Panc1 (cell line): ENCODE results near the gene ANKRD34C. TPM values are rescaled to one million over a fixed set of nuclear protein-coding genes. Genes with fewer than 3 reads are reported as not detected.

ENCODE experiments used
- ATAC-seq: fragments of 200-7000 bp; cut with Tn5 transposase; 2 replicates; pipeline ENCODE4 v1.9.1; 2020; ENCODE audit warnings: mild to moderate bottlenecking, moderate library complexity
- BruUV-seq: library from RNA; stranded (reverse); fragments of 400-500 nt; replicated peaks from 2 replicates; lab custom pipeline; 2021; lab: Mats Ljungman, UMichigan
- CTCF ChIA-PET: fragments of 300-600 bp; sonication (Branson Sonifier 250); formaldehyde crosslinking; loops from one replicate; lab custom pipeline; 2022; ENCODE audit warnings: antibody characterized with exemption; lab: Charles Lee
- POLR2A ChIA-PET: fragments of 300-600 bp; sonication (Branson Sonifier 250); formaldehyde crosslinking; loops from one replicate; lab custom pipeline; 2022; ENCODE audit warnings: antibody characterized with exemption; lab: Charles Lee
- DNase-seq: peaks from one replicate; pipeline ENCODE4 v3.0.0-alpha.2; 2010; ENCODE audit warnings: low read depth, low spot score
- H3K27ac ChIP-seq: 2 replicates; pipeline ENCODE4 v1.5.1; 2011; ENCODE audit warnings: mild to moderate bottlenecking, low read length, inconsistent platforms
- H3K27me3 ChIP-seq: fragments of 200-500 bp; sonication (Bioruptor generic); 2 replicates; pipeline ENCODE4 v1.6.0; 2014; ENCODE audit warnings: low read length, inconsistent platforms; ENCODE audit not compliant: control insufficient read depth, insufficient read depth
- H3K36me3 ChIP-seq: fragments of 200-500 bp; sonication (Bioruptor generic); 2 replicates; pipeline ENCODE4 v1.5.1; 2014; ENCODE audit warnings: inconsistent platforms, mild to moderate bottlenecking, low read length, moderate library complexity; ENCODE audit not compliant: control insufficient read depth, insufficient read depth
- H3K4me1 ChIP-seq: 2 replicates; pipeline ENCODE4 v1.5.1; 2011; ENCODE audit warnings: inconsistent platforms, mild to moderate bottlenecking, low read length, moderate library complexity; ENCODE audit not compliant: control insufficient read depth, insufficient read depth
- H3K4me3 ChIP-seq, 2 experiments: 2 replicates each; pipeline ENCODE4 v1.5.1; 2011 to 2012; ENCODE audit warnings: low read depth in 2 of 2, low read length in 2 of 2, mild to moderate bottlenecking in 2 of 2, inconsistent platforms in 1 of 2, moderate library complexity in 1 of 2
- H3K9me3 ChIP-seq: fragments of 200-500 bp; sonication (Bioruptor generic); 2 replicates; pipeline ENCODE4 v1.5.1; 2014; ENCODE audit warnings: low read depth, mild to moderate bottlenecking, inconsistent platforms, low read length, moderate library complexity; ENCODE audit not compliant: control insufficient read depth, insufficient read depth
- POLR2AphosphoS5 ChIP-seq: IDR thresholded peaks from 2 replicates; pipeline ENCODE4 v1.6.1; 2012; ENCODE audit warnings: mild to moderate bottlenecking, low read depth, low read length, moderate library complexity
- SIN3A ChIP-seq: IDR thresholded peaks from 2 replicates; pipeline ENCODE4 v1.6.1; 2012; ENCODE audit warnings: low read depth, mild to moderate bottlenecking, low read length, moderate library complexity, borderline replicate concordance; ENCODE audit not compliant: insufficient read depth
- TCF7L2 ChIP-seq: IDR thresholded peaks from 2 replicates; pipeline ENCODE4 v1.6.1; 2011; ENCODE audit warnings: mild to moderate bottlenecking, low read depth, low read length, inconsistent platforms
- in situ Hi-C: cut with HindIII; loops from 2 replicates; pipeline ENCODE4 v1.10.0; 2016; ENCODE audit warnings: low sequenced_read_pairs, low pct_unique_long_range_greater_than_20kb
- intact Hi-C: fragments of 100-400 bp; cut with micrococcal nuclease; formaldehyde crosslinking; loops from one replicate; pipeline ENCODE4 v1.10.0; 2022; ENCODE audit not compliant: unreplicated experiment
- total RNA-seq: library from RNA; stranded (reverse); gene quantifications from one replicate; pipeline ENCODE4 v1.2.1, GENCODE V29; 2021; ENCODE audit not compliant: unreplicated experiment
- TF ChIP-seq, protein P1 (sequence below), 2 experiments: IDR thresholded peaks; 2 replicates each; pipeline ENCODE4 v1.6.1; 2011 to 2012; ENCODE audit warnings: low read depth in 2 of 2, control low read depth in 1 of 2, low read length in 1 of 2, mild to moderate bottlenecking in 1 of 2, moderate library complexity in 1 of 2; ENCODE audit not compliant: insufficient read depth in 1 of 2
- TF ChIP-seq, protein P2 (sequence below): fragments of 450-650 bp; IDR thresholded peaks from 2 replicates; pipeline ENCODE4 v1.5.1; 2017; ENCODE audit warnings: mild to moderate bottlenecking

Gene ANKRD34C
- total RNA-seq, 1 experiment from 2014 or later, result not detected

DNA sequence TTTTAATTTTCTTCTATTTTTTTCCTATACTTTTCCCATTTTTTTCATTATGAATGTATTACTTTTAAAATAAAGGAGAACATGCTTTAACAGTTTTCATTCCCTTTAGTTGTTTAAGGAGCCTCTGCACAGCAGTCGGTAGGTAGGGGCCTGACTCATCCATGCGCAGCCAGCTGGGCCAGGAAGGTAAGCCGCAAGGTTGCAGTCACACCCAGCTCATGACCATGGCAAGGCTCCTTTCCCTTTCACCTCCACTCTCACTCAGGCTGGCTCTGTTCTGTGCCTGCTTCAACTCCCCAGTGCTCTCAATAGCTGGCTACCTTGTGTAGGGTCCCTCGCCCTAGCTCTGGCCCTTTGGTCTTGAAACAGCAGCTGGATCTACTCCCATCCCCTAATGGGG is 17.4 kb upstream of the ANKRD34C start:
- no peak overlapping the region for H3K4me3 ChIP-seq
- H3K9me3 ChIP-seq, result no peaks in the 10 kb centered on the region
- POLR2A ChIA-PET, result no interaction called here
- H3K4me1 ChIP-seq, result no peaks in the 10 kb centered on the region
- no peak overlapping the region for H3K27ac ChIP-seq
- BruUV-seq, result no TSS peak
- no peaks in the 10 kb centered on the region for H3K36me3 ChIP-seq
- intact Hi-C loops (no loop called here), in situ Hi-C loops (no loop called here)
- TF ChIP-seq, protein P1, sequence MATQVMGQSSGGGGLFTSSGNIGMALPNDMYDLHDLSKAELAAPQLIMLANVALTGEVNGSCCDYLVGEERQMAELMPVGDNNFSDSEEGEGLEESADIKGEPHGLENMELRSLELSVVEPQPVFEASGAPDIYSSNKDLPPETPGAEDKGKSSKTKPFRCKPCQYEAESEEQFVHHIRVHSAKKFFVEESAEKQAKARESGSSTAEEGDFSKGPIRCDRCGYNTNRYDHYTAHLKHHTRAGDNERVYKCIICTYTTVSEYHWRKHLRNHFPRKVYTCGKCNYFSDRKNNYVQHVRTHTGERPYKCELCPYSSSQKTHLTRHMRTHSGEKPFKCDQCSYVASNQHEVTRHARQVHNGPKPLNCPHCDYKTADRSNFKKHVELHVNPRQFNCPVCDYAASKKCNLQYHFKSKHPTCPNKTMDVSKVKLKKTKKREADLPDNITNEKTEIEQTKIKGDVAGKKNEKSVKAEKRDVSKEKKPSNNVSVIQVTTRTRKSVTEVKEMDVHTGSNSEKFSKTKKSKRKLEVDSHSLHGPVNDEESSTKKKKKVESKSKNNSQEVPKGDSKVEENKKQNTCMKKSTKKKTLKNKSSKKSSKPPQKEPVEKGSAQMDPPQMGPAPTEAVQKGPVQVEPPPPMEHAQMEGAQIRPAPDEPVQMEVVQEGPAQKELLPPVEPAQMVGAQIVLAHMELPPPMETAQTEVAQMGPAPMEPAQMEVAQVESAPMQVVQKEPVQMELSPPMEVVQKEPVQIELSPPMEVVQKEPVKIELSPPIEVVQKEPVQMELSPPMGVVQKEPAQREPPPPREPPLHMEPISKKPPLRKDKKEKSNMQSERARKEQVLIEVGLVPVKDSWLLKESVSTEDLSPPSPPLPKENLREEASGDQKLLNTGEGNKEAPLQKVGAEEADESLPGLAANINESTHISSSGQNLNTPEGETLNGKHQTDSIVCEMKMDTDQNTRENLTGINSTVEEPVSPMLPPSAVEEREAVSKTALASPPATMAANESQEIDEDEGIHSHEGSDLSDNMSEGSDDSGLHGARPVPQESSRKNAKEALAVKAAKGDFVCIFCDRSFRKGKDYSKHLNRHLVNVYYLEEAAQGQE (IDR thresholded peaks at IDR 0.05; ENCODE audit: insufficient read depth in 1 of 2, low read depth in 2 of 2, low read length in 1 of 2), result no peak
- no peak for TF ChIP-seq SIN3A
- TF ChIP-seq, protein P2, sequence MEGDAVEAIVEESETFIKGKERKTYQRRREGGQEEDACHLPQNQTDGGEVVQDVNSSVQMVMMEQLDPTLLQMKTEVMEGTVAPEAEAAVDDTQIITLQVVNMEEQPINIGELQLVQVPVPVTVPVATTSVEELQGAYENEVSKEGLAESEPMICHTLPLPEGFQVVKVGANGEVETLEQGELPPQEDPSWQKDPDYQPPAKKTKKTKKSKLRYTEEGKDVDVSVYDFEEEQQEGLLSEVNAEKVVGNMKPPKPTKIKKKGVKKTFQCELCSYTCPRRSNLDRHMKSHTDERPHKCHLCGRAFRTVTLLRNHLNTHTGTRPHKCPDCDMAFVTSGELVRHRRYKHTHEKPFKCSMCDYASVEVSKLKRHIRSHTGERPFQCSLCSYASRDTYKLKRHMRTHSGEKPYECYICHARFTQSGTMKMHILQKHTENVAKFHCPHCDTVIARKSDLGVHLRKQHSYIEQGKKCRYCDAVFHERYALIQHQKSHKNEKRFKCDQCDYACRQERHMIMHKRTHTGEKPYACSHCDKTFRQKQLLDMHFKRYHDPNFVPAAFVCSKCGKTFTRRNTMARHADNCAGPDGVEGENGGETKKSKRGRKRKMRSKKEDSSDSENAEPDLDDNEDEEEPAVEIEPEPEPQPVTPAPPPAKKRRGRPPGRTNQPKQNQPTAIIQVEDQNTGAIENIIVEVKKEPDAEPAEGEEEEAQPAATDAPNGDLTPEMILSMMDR, result no peak
- no peak for TF ChIP-seq TCF7L2
- no peak for TF ChIP-seq POLR2AphosphoS5
- peaks cover 11% of the 10 kb centered on the region for H3K27me3 ChIP-seq
- DNase-seq (no peak), ATAC-seq (no peak)
- CTCF ChIA-PET, result no interaction called here

DNA sequence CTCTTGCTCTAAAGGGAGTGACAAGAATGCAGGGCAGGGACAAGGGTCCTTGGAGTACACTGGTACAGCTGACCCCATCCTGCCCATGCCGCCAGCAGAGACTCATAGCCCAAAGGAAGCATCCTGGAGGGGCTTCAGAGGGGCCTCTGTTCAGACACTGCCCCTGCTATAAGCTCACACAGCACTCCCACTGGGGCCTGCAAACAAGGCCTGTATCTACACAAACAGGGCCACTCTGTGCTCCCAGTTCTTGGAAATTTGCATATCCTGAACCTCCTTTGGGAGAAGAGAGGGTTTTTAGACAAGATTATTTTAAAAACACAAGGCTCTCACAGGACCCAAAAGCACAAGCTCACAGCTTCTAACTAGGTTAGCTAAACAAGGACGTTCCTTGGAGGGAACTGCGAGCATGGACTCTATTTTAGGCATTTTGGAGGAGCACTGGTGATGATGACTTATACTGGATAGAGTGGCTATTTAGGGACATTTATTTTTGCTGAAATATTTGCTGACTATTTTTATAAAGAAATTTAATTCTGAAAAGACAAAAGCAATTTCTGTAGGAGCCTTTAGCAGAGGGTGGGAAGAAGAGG is 16.4 kb upstream of the ANKRD34C start:
- intact Hi-C loops, result no loop called here
- no TSS peak for BruUV-seq
- POLR2A ChIA-PET, result no interaction called here
- CTCF ChIA-PET, result no interaction called here
- H3K4me3 ChIP-seq, result no peak overlapping the region
- in situ Hi-C loops, result no loop called here
- H3K9me3 ChIP-seq, result no peaks in the 10 kb centered on the region
- no peak for TF ChIP-seq TCF7L2
- no peak for TF ChIP-seq SIN3A
- TF ChIP-seq POLR2AphosphoS5, result no peak
- TF ChIP-seq, protein P2, result no peak
- TF ChIP-seq, protein P1 (IDR thresholded peaks at IDR 0.05; ENCODE audit: insufficient read depth in 1 of 2, low read depth in 2 of 2, low read length in 1 of 2), result no peak
- no peaks in the 10 kb centered on the region for H3K36me3 ChIP-seq
- no peak for ATAC-seq
- DNase-seq, result no peak
- H3K27me3 ChIP-seq, result peaks cover 20% of the 10 kb centered on the region
- H3K27ac ChIP-seq, result no peak overlapping the region
- H3K4me1 ChIP-seq, result no peaks in the 10 kb centered on the region
